ENCODE data around the gene C7orf57. TPM values are rescaled to one million over a fixed set of nuclear protein-coding genes. Genes with fewer than 3 reads are reported as not detected.
A peak's percentile ranks its signal among the peaks of the same experiment; 100 is the strongest.
"Not testable (repeated sequence)": the region's sequence is repeated elsewhere in the genome, so short reads cannot be mapped to it uniquely, and the experiment has no call there.

Gene C7orf57
- polyA plus RNA-seq (2013, experiment 1 of 2): not detected
- 0.25 TPM for polyA plus RNA-seq (2013, experiment 2 of 2)

GRCh38 chr7:48035301-48035966 is at the start of gene C7orf57:
Gene C7orf57, plus strand, starts transcription at chr7:48035543. Its CDS starts 766 bp downstream, at chr7:48036309.
- Histone ChIP-seq H3K27me3 (ENCODE audit: insufficient read depth, low read length) (peaks cover 57% of the 10 kb centered on the region), H3K4me3 (ENCODE audit: low read length) (peak within 1 kb of the TSS; percentile 67), H3K9me3 (ENCODE audit: insufficient read depth, low read depth, low read length) (no peaks in the 10 kb centered on the region), H3K27ac (ENCODE audit: low read depth, low read length) (no peak within 1 kb of the TSS), H3K4me1 (ENCODE audit: insufficient read depth, low read length) (peaks cover 39% of the 10 kb centered on the region), H3K9ac (ENCODE audit: low read depth, low read length) (peak within 1 kb of the TSS; percentile 42; the same call in 1 of the 2 replicates), H3K36me3 (ENCODE audit: insufficient read depth, low read length) (no peaks in the 10 kb centered on the region)
- WGBS: under 1% methylated on average over 62 of the region's 62 CpGs

- Histone ChIP-seq H3K36me3 (ENCODE audit: insufficient read depth, low read length) (no peaks in the 10 kb centered on the region), H3K9ac (ENCODE audit: low read depth, low read length) (no peak overlapping the region), H3K9me3 (ENCODE audit: insufficient read depth, low read depth, low read length) (no peaks in the 10 kb centered on the region), H3K4me3 (ENCODE audit: low read length) (no peak overlapping the region), H3K4me1 (ENCODE audit: insufficient read depth, low read length) (peaks cover 25% of the 10 kb centered on the region), H3K27me3 (ENCODE audit: insufficient read depth, low read length) (no peaks in the 10 kb centered on the region), H3K27ac (ENCODE audit: low read depth, low read length) (no peak overlapping the region)
- WGBS: 93% methylated on average over 7 of the region's 8 CpGs
Observed at GRCh38 chr7:47988496-47989386, 46.6 kb upstream of the C7orf57 start.

- not testable (repeated sequence) for H3K4me3 ChIP-seq (ENCODE audit: low read length); H3K36me3 ChIP-seq (ENCODE audit: insufficient read depth, low read length); H3K9me3 ChIP-seq (ENCODE audit: insufficient read depth, low read depth, low read length); H3K27me3 ChIP-seq (ENCODE audit: insufficient read depth, low read length)
- peak overlapping the region; percentile 44; the same call in 1 of the 2 replicates for H3K27ac ChIP-seq (ENCODE audit: low read depth, low read length)
- H3K4me1 ChIP-seq (ENCODE audit: insufficient read depth, low read length): peaks cover 25% of the 10 kb centered on the region
- WGBS: 26% methylated on average over 9 of the region's 10 CpGs
- H3K9ac ChIP-seq (ENCODE audit: low read depth, low read length): 0 out of 2 replicates have a peak overlapping the region, but pooled peaks have one; percentile 22
Observed at GRCh38 chr7:47989607-47990400, 45.5 kb upstream of the C7orf57 start.

- Histone ChIP-seq H3K9ac (ENCODE audit: low read depth, low read length) (no peak overlapping the region), H3K4me1 (ENCODE audit: insufficient read depth, low read length) (peaks cover 25% of the 10 kb centered on the region), H3K36me3 (ENCODE audit: insufficient read depth, low read length) (no peaks in the 10 kb centered on the region), H3K27ac (ENCODE audit: low read depth, low read length) (no peak overlapping the region; the same call in 1 of the 2 replicates), H3K9me3 (ENCODE audit: insufficient read depth, low read depth, low read length) (no peaks in the 10 kb centered on the region), H3K4me3 (ENCODE audit: low read length) (no peak overlapping the region), H3K27me3 (ENCODE audit: insufficient read depth, low read length) (no peaks in the 10 kb centered on the region)
- 100% methylated on average over 4 of the region's 5 CpGs for WGBS
Observed at GRCh38 chr7:47990592-47990991, 44.8 kb upstream of the C7orf57 start.

GRCh38 chr7:47991270-47991669 is 44.1 kb upstream of the C7orf57 start:
- Histone ChIP-seq H3K9ac (ENCODE audit: low read depth, low read length) (peak overlapping the region; percentile 45; the same call in 1 of the 2 replicates), H3K36me3 (ENCODE audit: insufficient read depth, low read length) (no peaks in the 10 kb centered on the region), H3K27me3 (ENCODE audit: insufficient read depth, low read length) (no peaks in the 10 kb centered on the region), H3K9me3 (ENCODE audit: insufficient read depth, low read depth, low read length) (no peaks in the 10 kb centered on the region), H3K4me3 (ENCODE audit: low read length) (peak overlapping the region; percentile 67), H3K27ac (ENCODE audit: low read depth, low read length) (peak overlapping the region; percentile 17; the same call in 1 of the 2 replicates), H3K4me1 (ENCODE audit: insufficient read depth, low read length) (peaks cover 25% of the 10 kb centered on the region)
- WGBS: 83% methylated on average over 1 of the region's 1 CpG

GRCh38 chr7:47991741-47992311 is 43.5 kb upstream of the C7orf57 start:
- H3K27ac ChIP-seq (ENCODE audit: low read depth, low read length): peak overlapping the region; percentile 76
- H3K9ac ChIP-seq (ENCODE audit: low read depth, low read length): peak overlapping the region; percentile 62; the same call in 1 of the 2 replicates
- H3K4me3 ChIP-seq (ENCODE audit: low read length): peak overlapping the region; percentile 67
- no peaks in the 10 kb centered on the region for H3K36me3 ChIP-seq (ENCODE audit: insufficient read depth, low read length)
- no peaks in the 10 kb centered on the region for H3K9me3 ChIP-seq (ENCODE audit: insufficient read depth, low read depth, low read length)
- 3% methylated on average over 26 of the region's 26 CpGs for WGBS
- peaks cover 25% of the 10 kb centered on the region for H3K4me1 ChIP-seq (ENCODE audit: insufficient read depth, low read length)
- no peaks in the 10 kb centered on the region for H3K27me3 ChIP-seq (ENCODE audit: insufficient read depth, low read length)

- Histone ChIP-seq H3K27ac (ENCODE audit: low read depth, low read length) (no peak overlapping the region), H3K4me3 (ENCODE audit: low read length) (peak overlapping the region; percentile 67; the same call in 1 of the 2 replicates), H3K9me3 (ENCODE audit: insufficient read depth, low read depth, low read length) (no peaks in the 10 kb centered on the region), H3K4me1 (ENCODE audit: insufficient read depth, low read length) (peaks cover 25% of the 10 kb centered on the region), H3K36me3 (ENCODE audit: insufficient read depth, low read length) (no peaks in the 10 kb centered on the region), H3K9ac (ENCODE audit: low read depth, low read length) (no peak overlapping the region), H3K27me3 (ENCODE audit: insufficient read depth, low read length) (no peaks in the 10 kb centered on the region)
- WGBS: 65% methylated on average over 3 of the region's 3 CpGs
Observed at GRCh38 chr7:47992446-47992845, 42.9 kb upstream of the C7orf57 start.

- 95% methylated on average over 12 of the region's 12 CpGs for WGBS
Observed at GRCh38 chr7:47999413-47999812, 35.9 kb upstream of the C7orf57 start.

GRCh38 chr7:48000164-48000563 is 35.2 kb upstream of the C7orf57 start:
- not testable (repeated sequence) for H3K27me3 ChIP-seq (ENCODE audit: insufficient read depth, low read length); H3K9ac ChIP-seq (ENCODE audit: low read depth, low read length); H3K4me3 ChIP-seq (ENCODE audit: low read length); H3K4me1 ChIP-seq (ENCODE audit: insufficient read depth, low read length); H3K9me3 ChIP-seq (ENCODE audit: insufficient read depth, low read depth, low read length); H3K36me3 ChIP-seq (ENCODE audit: insufficient read depth, low read length); H3K27ac ChIP-seq (ENCODE audit: low read depth, low read length)
- WGBS: 90% methylated on average over 13 of the region's 13 CpGs

More at GRCh38 chr7:47999413-47999812, 35.9 kb upstream of the C7orf57 start:
- Histone ChIP-seq H3K27me3 (ENCODE audit: insufficient read depth, low read length) (no peaks in the 10 kb centered on the region), H3K4me3 (ENCODE audit: low read length) (no peak overlapping the region), H3K27ac (ENCODE audit: low read depth, low read length) (no peak overlapping the region), H3K9me3 (ENCODE audit: insufficient read depth, low read depth, low read length) (no peaks in the 10 kb centered on the region), H3K9ac (ENCODE audit: low read depth, low read length) (no peak overlapping the region), H3K4me1 (ENCODE audit: insufficient read depth, low read length) (peaks cover under 1% of the 10 kb centered on the region; the same call in 1 of the 2 replicates), H3K36me3 (ENCODE audit: insufficient read depth, low read length) (no peaks in the 10 kb centered on the region)

- no peak overlapping the region for H3K9ac ChIP-seq (ENCODE audit: low read depth, low read length)
- H3K27ac ChIP-seq (ENCODE audit: low read depth, low read length): no peak overlapping the region
- H3K36me3 ChIP-seq (ENCODE audit: insufficient read depth, low read length): no peaks in the 10 kb centered on the region
- peaks cover 10% of the 10 kb centered on the region for H3K4me1 ChIP-seq (ENCODE audit: insufficient read depth, low read length)
- H3K9me3 ChIP-seq (ENCODE audit: insufficient read depth, low read depth, low read length): no peaks in the 10 kb centered on the region
- H3K4me3 ChIP-seq (ENCODE audit: low read length): no peak overlapping the region
- H3K27me3 ChIP-seq (ENCODE audit: insufficient read depth, low read length): no peaks in the 10 kb centered on the region
- 100% methylated on average over 2 of the region's 2 CpGs for WGBS
Observed at GRCh38 chr7:48004032-48004431, 31.3 kb upstream of the C7orf57 start.
